ENCODE measurements around the gene IGDCC3.

Gene IGDCC3

GRCh38 chr15:65377976-65378366 lies at the start of gene IGDCC3:
TSS of gene IGDCC3 (minus strand) at chr15:65378002. CDS start at chr15:65377788, 214 bp downstream.
- DNase-seq (ENCODE audit: low read depth, low spot score): no peak

GRCh38 chr15:65426216-65426853 lies 48.5 kb upstream of the IGDCC3 start:
- DNase-seq (ENCODE audit: low read depth, low spot score): no peak

- no peak for DNase-seq (ENCODE audit: low read depth, low spot score)
Observed at GRCh38 chr15:65424683-65425082, 46.9 kb upstream of the IGDCC3 start.

- DNase-seq (ENCODE audit: low read depth, low spot score): no peak
Observed at GRCh38 chr15:65423976-65424679, 46.3 kb upstream of the IGDCC3 start.

GRCh38 chr15:65423150-65423975 lies 45.6 kb upstream of the IGDCC3 start:
- no peak for DNase-seq (ENCODE audit: low read depth, low spot score)

- no peak for DNase-seq (ENCODE audit: low read depth, low spot score)
Observed at GRCh38 chr15:65421360-65422215, 43.8 kb upstream of the IGDCC3 start.

GRCh38 chr15:65420975-65421359 lies 43.2 kb upstream of the IGDCC3 start:
- DNase-seq (ENCODE audit: low read depth, low spot score): no peak

- DNase-seq (ENCODE audit: low read depth, low spot score): no peak
Observed at GRCh38 chr15:65418596-65418995, 40.8 kb upstream of the IGDCC3 start.

GRCh38 chr15:65416845-65417416 lies 39.1 kb upstream of the IGDCC3 start:
- DNase-seq (ENCODE audit: low read depth, low spot score): no peak

- DNase-seq (ENCODE audit: low read depth, low spot score): no peak
Observed at GRCh38 chr15:65414841-65415621, 37.2 kb upstream of the IGDCC3 start.

GRCh38 chr15:65413760-65414144 lies 36.0 kb upstream of the IGDCC3 start:
- DNase-seq (ENCODE audit: low read depth, low spot score): no peak

- no peak for DNase-seq (ENCODE audit: low read depth, low spot score)
Observed at GRCh38 chr15:65413051-65413759, 35.4 kb upstream of the IGDCC3 start.

- no peak for DNase-seq (ENCODE audit: low read depth, low spot score)
Observed at GRCh38 chr15:65412556-65412955, 34.8 kb upstream of the IGDCC3 start.

- no peak for DNase-seq (ENCODE audit: low read depth, low spot score)
Observed at GRCh38 chr15:65411465-65412071, 33.8 kb upstream of the IGDCC3 start.

- DNase-seq (ENCODE audit: low read depth, low spot score): no peak
Observed at GRCh38 chr15:65410972-65411371, 33.2 kb upstream of the IGDCC3 start.

- no peak for DNase-seq (ENCODE audit: low read depth, low spot score)
Observed at GRCh38 chr15:65410036-65410435, 32.2 kb upstream of the IGDCC3 start.

GRCh38 chr15:65409036-65409631 lies 31.3 kb upstream of the IGDCC3 start:
- DNase-seq (ENCODE audit: low read depth, low spot score): no peak

GRCh38 chr15:65408324-65409035 lies 30.7 kb upstream of the IGDCC3 start:
- no peak for DNase-seq (ENCODE audit: low read depth, low spot score)

Data from activated CD4-positive, CD25-positive, alpha-beta regulatory T cell treated with anti-CD3 and anti-CD28 coated beads, Interleukin-2, amount 50 U/mL, for 16 hours (primary cell).